GM19395 (cell line): ENCODE data around the gene SH3BP4.

Experiments
- ATAC-seq: cut with Tn5 transposase; IDR thresholded peaks from one replicate; pipeline ENCODE4 v1.9.1; 2021; ENCODE audit warnings: mild to moderate bottlenecking, moderate library complexity; ENCODE audit not compliant: unreplicated experiment

SH3BP4 gene

GRCh38 chr2:234964631-234965461 is 13.0 kb downstream of the SH3BP4 start:
- no peak for ATAC-seq

- no peak for ATAC-seq
Measured at GRCh38 chr2:234966340-234966739, 14.5 kb downstream of the SH3BP4 start.

GRCh38 chr2:234967201-234967869 is 15.5 kb downstream of the SH3BP4 start:
- ATAC-seq = no peak

- no peak for ATAC-seq
Measured at GRCh38 chr2:234967870-234968208, 16.0 kb downstream of the SH3BP4 start.

GRCh38 chr2:234968631-234969305 is 17.0 kb downstream of the SH3BP4 start:
- ATAC-seq = no peak

GRCh38 chr2:234969306-234970098 is 17.7 kb downstream of the SH3BP4 start:
- no peak for ATAC-seq

GRCh38 chr2:234970099-234970440 is 18.3 kb downstream of the SH3BP4 start:
- ATAC-seq = no peak

GRCh38 chr2:234970477-234970882 is 18.7 kb downstream of the SH3BP4 start:
- no peak for ATAC-seq

GRCh38 chr2:234971496-234971895 is 19.7 kb downstream of the SH3BP4 start:
- ATAC-seq = no peak

- ATAC-seq = no peak
Measured at GRCh38 chr2:234973008-234973407, 21.2 kb downstream of the SH3BP4 start.

- ATAC-seq = no peak
Measured at GRCh38 chr2:234974501-234975385, 22.9 kb downstream of the SH3BP4 start.

GRCh38 chr2:234975611-234976010 is 23.8 kb downstream of the SH3BP4 start:
- no peak for ATAC-seq

- ATAC-seq = no peak
Measured at GRCh38 chr2:234976479-234977227, 24.8 kb downstream of the SH3BP4 start.

- no peak for ATAC-seq
Measured at GRCh38 chr2:234977228-234977679, 25.4 kb downstream of the SH3BP4 start.

- ATAC-seq = no peak
Measured at GRCh38 chr2:234978466-234979203, 26.8 kb downstream of the SH3BP4 start.

GRCh38 chr2:234979204-234980167 is 27.7 kb downstream of the SH3BP4 start:
- no peak for ATAC-seq

GRCh38 chr2:234980451-234981187 is 28.8 kb downstream of the SH3BP4 start:
- no peak for ATAC-seq
